CD8-positive, alpha-beta memory T cell (primary cell): ENCODE measurements around the gene SCP2. TPM values are rescaled to one million over a fixed set of nuclear protein-coding genes. Genes with fewer than 3 reads are reported as not detected.
A peak's percentile ranks its signal among the peaks of the same experiment; 100 is the strongest.

Experiments
- CTCF ChIA-PET: fragments of 350-600 bp; sonication (Branson Sonifier 250); formaldehyde crosslinking; loops from one replicate; lab custom pipeline; 2021; ENCODE audit warnings: antibody characterized with exemption; lab: Charles Lee
- POLR2A ChIA-PET: fragments of 350-600 bp; sonication (Branson Sonifier 250); formaldehyde crosslinking; loops from one replicate; lab custom pipeline; 2021; ENCODE audit warnings: antibody characterized with exemption; lab: Charles Lee
- DNase-seq, 5 donors: peaks; one replicate each; pipeline versions ENCODE4 v3.0.0 to v3.0.0-alpha.2; 2020 to 2022; ENCODE audit warnings: mixed read lengths in 1 of 5
- H3K27ac ChIP-seq: one replicate; pipeline ENCODE4 v1.7.0; 2013; ENCODE audit warnings: low read depth, mild to moderate bottlenecking, low read length, moderate library complexity
- H3K27me3 ChIP-seq: 2 replicates; pipeline ENCODE4 v1.7.0; 2013; ENCODE audit warnings: low read length, mild to moderate bottlenecking; ENCODE audit not compliant: insufficient read depth, poor library complexity, severe bottlenecking
- H3K36me3 ChIP-seq: 2 replicates; pipeline ENCODE4 v1.7.0; 2013; ENCODE audit warnings: mild to moderate bottlenecking, low read length, moderate library complexity; ENCODE audit not compliant: insufficient read depth
- H3K4me1 ChIP-seq: 2 replicates; pipeline ENCODE4 v1.7.0; 2013; ENCODE audit warnings: mild to moderate bottlenecking, low read length, moderate library complexity; ENCODE audit not compliant: insufficient read depth
- H3K4me3 ChIP-seq: 2 replicates; pipeline ENCODE4 v1.7.0; 2013; ENCODE audit warnings: mild to moderate bottlenecking, low read length
- H3K9me3 ChIP-seq: 2 replicates; pipeline ENCODE4 v1.7.0; 2013; ENCODE audit warnings: mild to moderate bottlenecking, low read length
- H3K27ac Mint-ChIP-seq, 8 donors: one replicate each; pipeline ENCODE4 v1.8.0; 2020 to 2021; ENCODE audit warnings: mixed read lengths in 8 of 8, mild to moderate bottlenecking in 6 of 8, inconsistent platforms in 3 of 8, moderate library complexity in 3 of 8
- H3K27me3 Mint-ChIP-seq, 2 donors: one replicate each; pipeline ENCODE4 v1.8.0; 2020 to 2021; ENCODE audit warnings: mixed read lengths in 2 of 2, mild to moderate bottlenecking in 1 of 2, moderate library complexity in 1 of 2
- H3K36me3 Mint-ChIP-seq, 3 donors: one replicate each; pipeline ENCODE4 v1.8.0; 2020 to 2021; ENCODE audit warnings: mixed read lengths in 3 of 3, inconsistent platforms in 1 of 3, mild to moderate bottlenecking in 1 of 3
- H3K4me1 Mint-ChIP-seq, 3 donors: one replicate each; pipeline ENCODE4 v1.8.0; 2020 to 2021; ENCODE audit warnings: mixed read lengths in 3 of 3, inconsistent platforms in 1 of 3, mild to moderate bottlenecking in 1 of 3
- H3K4me3 Mint-ChIP-seq, 7 donors: one replicate each; pipeline ENCODE4 v1.8.0; 2020 to 2021; ENCODE audit warnings: mixed read lengths in 7 of 7, mild to moderate bottlenecking in 6 of 7, moderate library complexity in 4 of 7, inconsistent platforms in 2 of 7
- H3K9me3 Mint-ChIP-seq, 5 donors: one replicate each; pipeline ENCODE4 v1.8.0; 2020 to 2022; ENCODE audit warnings: mixed read lengths in 5 of 5, mild to moderate bottlenecking in 3 of 5, moderate library complexity in 2 of 5, inconsistent platforms in 1 of 5
- polyA plus RNA-seq: library from polyadenylated mRNA; unstranded; fragments of 300-500 nt; fragmentation: Illumina TruSeq; gene quantifications from one replicate; pipeline ENCODE4 v1.2.3, GENCODE V29; 2021
- total RNA-seq, 2 experiments: library from RNA; stranded (reverse); gene quantifications; one replicate each; pipeline ENCODE4 v1.2.3, GENCODE V29; 2021

Gene SCP2
- total and polyA plus RNA-seq, 3 experiments from 2014 or later = 66.0 to 162 (median 69.0) TPM

DNA sequence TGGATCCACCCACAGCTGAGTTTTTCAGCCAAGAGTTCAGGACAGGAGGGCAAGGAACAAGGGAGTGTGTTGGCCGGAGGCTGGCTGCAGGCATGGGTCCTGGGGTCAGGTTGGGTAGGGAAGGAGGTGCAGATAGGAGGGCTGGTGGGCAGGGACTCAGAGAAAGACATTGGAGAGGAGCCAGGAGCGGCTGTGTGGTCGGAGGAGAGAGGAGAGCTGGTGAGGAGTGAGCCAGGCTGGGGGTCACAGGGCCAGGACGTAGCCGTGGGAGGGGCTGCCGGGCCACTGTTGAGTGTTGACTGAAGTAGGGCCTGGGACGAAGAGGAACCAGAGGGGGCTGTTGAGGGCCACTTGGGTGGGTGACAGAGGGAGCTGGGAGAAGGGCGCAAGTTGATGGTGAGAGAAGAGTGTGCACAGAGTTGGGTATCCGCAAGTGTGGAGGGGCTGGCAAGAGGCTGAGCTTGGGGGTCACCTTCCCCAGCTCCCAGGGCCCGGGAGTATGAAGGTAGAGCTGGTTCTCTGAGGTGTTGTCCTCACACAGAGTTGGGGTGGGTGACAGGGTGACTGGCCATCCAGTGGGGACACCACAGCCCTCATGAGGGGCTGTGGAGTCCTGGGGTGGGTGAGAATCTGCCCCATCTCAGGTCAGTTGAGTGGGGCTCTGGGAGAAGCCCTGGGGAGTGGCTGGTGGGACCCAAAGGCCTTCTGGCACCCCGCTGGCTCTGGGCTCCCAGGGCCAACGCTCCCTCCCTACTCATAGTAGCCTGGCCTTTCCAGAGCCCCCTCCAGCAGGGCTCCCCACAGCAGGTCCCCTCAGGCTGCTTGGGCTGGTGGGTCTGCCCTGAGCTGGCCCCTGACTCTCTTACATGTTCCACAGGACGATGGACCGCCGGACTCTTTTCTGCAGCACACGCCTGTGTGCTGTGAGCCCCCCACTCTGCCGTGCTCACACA lies 156.8 kb downstream of the SCP2 start:
- Histone ChIP-seq H3K4me3 (no peak overlapping the region), H3K27me3 (no peaks in the 10 kb centered on the region), H3K27ac (no peak overlapping the region), H3K4me1 (no peaks in the 10 kb centered on the region), H3K36me3 (no peaks in the 10 kb centered on the region), H3K9me3 (no peaks in the 10 kb centered on the region)
- peak overlapping the region in 4 of 8 donors; percentile 43 to 94 (median 57) for H3K27ac Mint-ChIP-seq
- H3K4me1 Mint-ChIP-seq = peaks cover 0 to 12% (median 11%) of the 10 kb centered on the region in 3 donors
- ChIA-PET POLR2A (no interaction called here), CTCF (no interaction called here)
- peaks cover 0 to 4% of the 10 kb centered on the region in 2 donors for H3K27me3 Mint-ChIP-seq
- peak in 1 of 5 donors; percentile 34 for DNase-seq
- no peaks in the 10 kb centered on the region for H3K9me3 Mint-ChIP-seq
- H3K36me3 Mint-ChIP-seq = no peaks in the 10 kb centered on the region
- H3K4me3 Mint-ChIP-seq = peak overlapping the region in 2 of 7 donors; percentile 4 to 13

DNA sequence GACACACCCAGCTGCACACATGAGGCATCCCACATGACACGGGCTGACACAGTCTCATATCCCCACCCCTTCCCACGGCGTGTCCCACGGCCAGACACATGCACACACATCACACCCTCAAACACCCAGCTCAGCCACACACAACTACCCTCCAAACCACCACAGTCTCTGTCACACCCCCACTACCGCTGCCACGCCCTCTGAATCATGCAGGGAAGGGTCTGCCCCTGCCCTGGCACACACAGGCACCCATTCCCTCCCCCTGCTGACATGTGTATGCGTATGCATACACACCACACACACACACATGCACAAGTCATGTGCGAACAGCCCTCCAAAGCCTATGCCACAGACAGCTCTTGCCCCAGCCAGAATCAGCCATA lies 157.5 kb downstream of the SCP2 start:
- ChIA-PET CTCF (no interaction called here), POLR2A (no interaction called here)
- Histone ChIP-seq H3K4me3 (no peak overlapping the region), H3K36me3 (no peaks in the 10 kb centered on the region), H3K4me1 (no peaks in the 10 kb centered on the region), H3K9me3 (no peaks in the 10 kb centered on the region), H3K27ac (no peak overlapping the region), H3K27me3 (no peaks in the 10 kb centered on the region)
- Mint-ChIP-seq H3K4me1 (peaks cover 0 to 12% (median 11%) of the 10 kb centered on the region in 3 donors), H3K9me3 (no peaks in the 10 kb centered on the region), H3K27me3 (peaks cover 0 to 4% of the 10 kb centered on the region in 2 donors), H3K36me3 (no peaks in the 10 kb centered on the region), H3K4me3 (peak overlapping the region in 1 of 7 donors; percentile 4), H3K27ac (peak overlapping the region in 4 of 8 donors; percentile 30 to 96 (median 57))
- DNase-seq = peak in 1 of 5 donors; percentile 13

- POLR2A ChIA-PET = no interaction called here
Measured at GRCh38 chr1:53085405-53085804, 158.3 kb downstream of the SCP2 start.

DNA sequence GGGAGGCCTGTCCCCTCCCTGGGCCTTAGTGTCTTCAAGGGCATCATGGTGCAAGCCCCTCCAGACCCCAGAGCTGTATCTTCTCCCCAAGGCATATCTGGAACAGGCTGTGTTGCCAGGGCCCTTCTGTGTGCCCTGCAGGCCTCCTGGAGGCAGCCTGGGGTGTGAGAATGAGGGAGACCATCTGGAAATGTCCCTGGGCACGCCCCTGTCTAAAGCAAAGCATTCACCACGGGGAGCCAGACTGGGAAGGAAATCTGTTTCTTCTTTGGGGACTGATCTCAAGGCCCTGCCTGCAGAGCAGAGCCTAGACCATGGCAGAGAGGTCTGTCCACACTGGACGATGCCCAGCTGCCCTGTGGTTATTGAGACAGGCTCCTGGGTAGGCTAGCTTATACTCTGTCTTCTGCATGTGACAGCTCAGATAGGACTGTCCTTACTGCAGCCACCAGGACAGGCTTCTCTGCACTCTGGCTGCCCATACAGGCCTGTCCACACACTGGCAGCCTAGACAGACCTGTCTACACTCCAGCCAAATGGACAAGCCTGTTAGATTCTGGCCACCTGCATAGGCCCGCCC lies 159.5 kb downstream of the SCP2 start:
- Histone ChIP-seq H3K4me3 (no peak overlapping the region), H3K36me3 (no peaks in the 10 kb centered on the region), H3K27me3 (no peaks in the 10 kb centered on the region), H3K27ac (no peak overlapping the region), H3K9me3 (no peaks in the 10 kb centered on the region), H3K4me1 (no peaks in the 10 kb centered on the region)
- ChIA-PET CTCF (no interaction called here), POLR2A (no interaction called here)
- no peak for DNase-seq
- Mint-ChIP-seq H3K4me1 (peaks cover 0 to 12% (median 11%) of the 10 kb centered on the region in 3 donors), H3K27ac (no peak overlapping the region), H3K4me3 (no peak overlapping the region), H3K27me3 (peaks cover 0 to 8% of the 10 kb centered on the region in 2 donors), H3K9me3 (no peaks in the 10 kb centered on the region), H3K36me3 (no peaks in the 10 kb centered on the region)

More at GRCh38 chr1:53085405-53085804, 158.3 kb downstream of the SCP2 start:
- H3K9me3 ChIP-seq = no peaks in the 10 kb centered on the region
- no peaks in the 10 kb centered on the region for H3K4me1 ChIP-seq
- Mint-ChIP-seq H3K4me1 (peaks cover 0 to 12% (median 11%) of the 10 kb centered on the region in 3 donors), H3K36me3 (no peaks in the 10 kb centered on the region), H3K9me3 (no peaks in the 10 kb centered on the region), H3K4me3 (no peak overlapping the region), H3K27me3 (peaks cover 0 to 4% of the 10 kb centered on the region in 2 donors), H3K27ac (no peak overlapping the region)
- DNase-seq = no peak
- no peak overlapping the region for H3K4me3 ChIP-seq
- CTCF ChIA-PET = no interaction called here
- H3K27ac ChIP-seq = no peak overlapping the region
- H3K36me3 ChIP-seq = no peaks in the 10 kb centered on the region
- no peaks in the 10 kb centered on the region for H3K27me3 ChIP-seq

DNA sequence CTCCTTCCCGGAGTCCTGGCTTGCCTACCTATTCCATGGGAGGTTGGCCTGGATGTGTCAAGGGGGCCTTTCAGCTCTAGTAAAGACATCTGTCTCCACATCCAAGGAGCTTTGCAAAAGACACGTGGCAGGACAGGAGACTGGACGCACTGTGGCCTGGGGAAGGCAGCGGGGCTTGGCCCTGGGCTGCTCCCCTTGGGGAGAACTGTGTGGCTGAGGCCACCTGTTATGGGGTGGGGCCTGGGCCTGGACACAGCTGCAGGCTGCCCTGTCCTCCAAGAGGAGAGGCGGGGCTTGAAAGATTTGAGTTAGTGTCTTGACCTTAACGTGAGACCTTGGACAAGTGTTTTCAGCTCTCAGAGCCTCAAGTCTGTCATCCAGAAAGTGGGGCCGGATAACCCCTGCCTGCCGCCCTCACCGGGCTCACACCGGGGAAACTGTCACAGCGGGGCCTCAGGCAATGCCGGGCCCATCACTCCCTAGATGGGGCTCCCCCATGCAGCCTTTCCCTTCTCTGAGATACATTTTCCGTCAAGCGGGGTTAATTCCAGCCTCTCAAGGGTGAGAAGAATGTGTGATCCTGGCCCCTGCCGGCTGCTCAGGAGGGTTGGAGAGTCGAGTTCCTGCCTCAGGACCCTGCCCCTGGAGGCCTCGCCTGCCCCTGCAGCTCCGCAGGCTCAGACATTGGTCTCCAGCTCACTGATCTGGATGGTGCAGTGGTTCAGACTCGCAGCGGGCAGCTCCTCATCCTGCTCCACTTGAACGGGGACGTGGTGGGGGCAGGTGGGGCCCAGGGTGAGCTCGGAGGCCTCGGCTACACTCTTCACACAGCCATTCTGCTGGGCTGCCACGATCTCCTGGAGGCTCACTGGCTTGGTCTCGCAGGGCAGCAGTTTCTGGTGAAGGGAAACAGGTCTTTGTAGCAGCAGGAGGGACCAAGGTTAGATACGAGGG lies 160.5 kb downstream of the SCP2 start:
- POLR2A ChIA-PET = no interaction called here

GRCh38 chr1:53088616-53089300 lies 161.7 kb downstream of the SCP2 start:
- Mint-ChIP-seq H3K36me3 (no peaks in the 10 kb centered on the region), H3K27ac (peak overlapping the region in 1 of 8 donors; percentile 43), H3K9me3 (no peaks in the 10 kb centered on the region), H3K4me1 (peaks cover 0 to 6% (median 5%) of the 10 kb centered on the region in 3 donors), H3K4me3 (no peak overlapping the region), H3K27me3 (peaks cover 0 to 4% of the 10 kb centered on the region in 2 donors)
- H3K27me3 ChIP-seq = no peaks in the 10 kb centered on the region
- CTCF ChIA-PET = interaction anchor here (1.0 to 1.2 kb wide), 2 partner anchors 11 to 36 kb away, joined by 3 to 4 read pairs; no protein-coding TSS in a partner anchor
- POLR2A ChIA-PET = no interaction called here
- no peaks in the 10 kb centered on the region for H3K36me3 ChIP-seq
- no peaks in the 10 kb centered on the region for H3K9me3 ChIP-seq
- no peak overlapping the region for H3K27ac ChIP-seq
- no peak for DNase-seq
- H3K4me1 ChIP-seq = no peaks in the 10 kb centered on the region
- H3K4me3 ChIP-seq = no peak overlapping the region

More for the DNA sequence above, 160.5 kb downstream of the SCP2 start:
- Histone ChIP-seq H3K4me3 (no peak overlapping the region), H3K9me3 (no peaks in the 10 kb centered on the region), H3K27ac (no peak overlapping the region), H3K27me3 (no peaks in the 10 kb centered on the region), H3K4me1 (no peaks in the 10 kb centered on the region), H3K36me3 (no peaks in the 10 kb centered on the region)
- Mint-ChIP-seq H3K27me3 (peaks cover 0 to 8% of the 10 kb centered on the region in 2 donors), H3K9me3 (no peaks in the 10 kb centered on the region), H3K36me3 (no peaks in the 10 kb centered on the region), H3K4me3 (no peak overlapping the region), H3K4me1 (peaks cover 0 to 11% (median 10%) of the 10 kb centered on the region in 3 donors), H3K27ac (peak overlapping the region in 1 of 8 donors; percentile 70)
- CTCF ChIA-PET = interaction anchor here (1.0 kb wide), 1 partner anchor 10 kb away, joined by 4 read pairs; no protein-coding TSS in a partner anchor
- no peak for DNase-seq
